Suprapubic skin (tissue), 4 donors: ENCODE results near the gene JOSD1. TPM values are rescaled to one million over a fixed set of nuclear protein-coding genes. Genes with fewer than 3 reads are reported as not detected.

Source experiments
- DNase-seq, 2 donors: peaks; one replicate each; pipeline ENCODE4 v3.0.0-alpha.2; 2019; ENCODE audit warnings: low spot score in 2 of 2
- H3K27ac ChIP-seq: fragments of 200-600 bp; sonication (generic); one replicate; pipeline ENCODE4 v1.5.1; 2019
- H3K27me3 ChIP-seq: fragments of 200-600 bp; sonication (generic); one replicate; pipeline ENCODE4 v1.5.1; 2019
- H3K36me3 ChIP-seq: fragments of 200-600 bp; sonication (generic); one replicate; pipeline ENCODE4 v1.5.1; 2019
- H3K4me1 ChIP-seq: fragments of 200-600 bp; sonication (generic); one replicate; pipeline ENCODE4 v1.5.1; 2019
- H3K4me3 ChIP-seq: fragments of 200-600 bp; sonication (generic); one replicate; pipeline ENCODE4 v1.5.1; 2019; ENCODE audit warnings: mild to moderate bottlenecking
- H3K9me3 ChIP-seq: fragments of 200-600 bp; sonication (generic); one replicate; pipeline ENCODE4 v1.5.1; 2019
- CTCF ChIP-seq, 2 donors: fragments of 200-600 bp in 1 of 2; fragments of 450-650 bp in 1 of 2; sonication (generic) in 1 of 2; IDR thresholded peaks; one replicate each; pipeline ENCODE4 v1.5.1; 2016 to 2019; ENCODE audit warnings: antibody characterized with exemption in 2 of 2, mild to moderate bottlenecking in 1 of 2, moderate library complexity in 1 of 2
- EP300 ChIP-seq: sonication (generic); formaldehyde crosslinking; IDR thresholded peaks from one replicate; pipeline ENCODE4 v1.6.1; 2017; ENCODE audit warnings: antibody characterized with exemption
- POLR2A ChIP-seq, 2 donors: fragments of 450-650 bp; IDR thresholded peaks; one replicate each; pipeline ENCODE4 v1.6.1; 2017; ENCODE audit warnings: antibody characterized with exemption in 2 of 2, mild to moderate bottlenecking in 2 of 2, moderate library complexity in 2 of 2
- POLR2AphosphoS5 ChIP-seq, 3 donors: sonication (generic); formaldehyde crosslinking; IDR thresholded peaks; one replicate each; pipeline ENCODE4 v1.6.1; 2017; ENCODE audit warnings: antibody characterized with exemption in 3 of 3
- WGBS: methylation state at CpG from one replicate; pipeline ENCODE4 v1.1.5; 2018; 5-methylcytosine and 5-hydroxymethylcytosine counted together
- total RNA-seq, 4 donors: library from RNA; depleted of rRNA; stranded (reverse); fragments of >200 nt; gene quantifications; one replicate each; pipeline ENCODE4 v1.1.0, GENCODE V29; 2016

JOSD1 gene
- 10 to 100 TPM; 51.4 to 87.4 (median 62.3) TPM for total RNA-seq

DNA sequence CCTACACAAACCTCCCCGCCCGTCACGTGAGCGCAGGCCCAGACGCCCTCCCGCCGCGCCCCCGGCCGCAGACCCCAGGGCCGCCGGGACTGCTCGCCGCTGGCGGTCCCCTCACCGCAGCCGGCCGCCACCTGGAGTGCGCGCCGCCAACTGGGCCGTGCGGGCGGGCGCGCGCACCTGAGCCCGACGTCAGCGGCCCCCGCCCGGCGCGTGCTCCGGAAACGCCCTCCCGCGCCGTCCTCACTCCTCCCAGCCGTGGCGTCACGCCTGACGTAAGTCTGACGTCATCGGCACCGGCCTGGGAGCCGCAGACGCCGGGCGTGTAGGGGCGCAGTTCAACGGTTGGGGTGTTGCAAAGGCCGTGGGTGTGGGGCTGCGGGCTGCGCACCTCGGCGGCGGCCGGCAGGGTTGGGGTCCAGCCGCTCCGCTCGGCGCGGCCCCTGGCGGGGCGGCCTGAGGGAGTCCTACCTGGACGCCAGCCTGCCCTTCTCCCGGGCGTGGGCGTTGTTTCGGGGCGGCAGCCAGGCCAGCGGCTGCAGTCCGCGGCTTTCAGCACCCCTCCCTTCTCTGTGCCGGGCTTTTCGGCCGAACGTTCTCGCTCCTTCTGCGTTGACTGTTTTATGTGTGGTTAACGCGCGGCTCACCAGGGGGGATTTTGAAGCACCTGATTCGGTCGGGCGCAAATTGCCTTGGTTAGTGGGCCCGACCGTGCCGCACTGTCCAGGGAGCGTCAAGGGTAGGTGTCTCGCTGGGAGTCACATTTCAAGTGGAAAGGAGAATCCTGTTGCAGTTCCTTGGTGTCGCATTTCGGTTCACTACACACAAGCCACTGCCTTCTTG is at the start of gene JOSD1:
Gene JOSD1 (minus strand): TSS at position 155 of the 840 bp plus-strand sequence. CDS start 956 bp downstream, outside the sequence.
- under 1% methylated on average over 30 of the region's 94 CpGs for WGBS
- DNase-seq = peak; percentile 97
- no peaks in the 10 kb centered on the region for H3K36me3 ChIP-seq
- peaks cover 56% of the 10 kb centered on the region for H3K4me1 ChIP-seq
- no peaks in the 10 kb centered on the region for H3K27me3 ChIP-seq
- H3K27ac ChIP-seq = peak within 1 kb of the TSS; percentile 99
- H3K9me3 ChIP-seq = no peaks in the 10 kb centered on the region
- TF ChIP-seq POLR2AphosphoS5 (IDR thresholded peaks at IDR 0.05) = peak; percentile 81 to 97 (median 83)
- no peak for TF ChIP-seq CTCF (IDR thresholded peaks at IDR 0.05)
- peak; percentile 85 for TF ChIP-seq EP300
- TF ChIP-seq POLR2A (IDR thresholded peaks at IDR 0.05) = peak; percentile 50 to 91
- H3K4me3 ChIP-seq = peak within 1 kb of the TSS; percentile 98

DNA sequence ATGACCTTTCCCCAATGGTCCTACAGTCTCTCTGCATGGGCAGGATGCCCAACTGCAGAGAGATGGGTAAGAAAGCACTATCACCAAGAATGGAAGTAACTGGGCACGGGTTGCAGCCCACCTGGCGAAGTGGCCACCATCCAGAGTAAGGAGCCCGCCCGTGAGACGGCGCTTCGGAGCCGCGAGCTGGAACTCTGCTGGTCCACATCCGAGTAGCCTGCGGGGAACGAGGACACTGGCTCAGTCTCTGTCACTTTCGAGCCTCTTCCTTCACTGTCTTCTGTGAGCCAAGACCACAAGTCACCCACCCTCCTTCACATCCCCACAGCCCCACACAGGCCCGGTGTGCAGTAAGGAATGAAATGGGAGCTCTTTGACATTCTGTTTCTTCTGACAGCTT is 49.4 kb upstream of the JOSD1 start:
- Histone ChIP-seq H3K9me3 (no peaks in the 10 kb centered on the region), H3K4me3 (no peak overlapping the region), H3K36me3 (peaks cover 75% of the 10 kb centered on the region), H3K27me3 (no peaks in the 10 kb centered on the region), H3K27ac (no peak overlapping the region), H3K4me1 (peaks cover 62% of the 10 kb centered on the region)
- no peak for TF ChIP-seq POLR2AphosphoS5 (IDR thresholded peaks at IDR 0.05)
- TF ChIP-seq CTCF (IDR thresholded peaks at IDR 0.05) = no peak
- TF ChIP-seq EP300 = no peak
- no peak for TF ChIP-seq POLR2A (IDR thresholded peaks at IDR 0.05)
- WGBS = 90% methylated on average over 12 of the region's 14 CpGs
- DNase-seq = no peak

DNA sequence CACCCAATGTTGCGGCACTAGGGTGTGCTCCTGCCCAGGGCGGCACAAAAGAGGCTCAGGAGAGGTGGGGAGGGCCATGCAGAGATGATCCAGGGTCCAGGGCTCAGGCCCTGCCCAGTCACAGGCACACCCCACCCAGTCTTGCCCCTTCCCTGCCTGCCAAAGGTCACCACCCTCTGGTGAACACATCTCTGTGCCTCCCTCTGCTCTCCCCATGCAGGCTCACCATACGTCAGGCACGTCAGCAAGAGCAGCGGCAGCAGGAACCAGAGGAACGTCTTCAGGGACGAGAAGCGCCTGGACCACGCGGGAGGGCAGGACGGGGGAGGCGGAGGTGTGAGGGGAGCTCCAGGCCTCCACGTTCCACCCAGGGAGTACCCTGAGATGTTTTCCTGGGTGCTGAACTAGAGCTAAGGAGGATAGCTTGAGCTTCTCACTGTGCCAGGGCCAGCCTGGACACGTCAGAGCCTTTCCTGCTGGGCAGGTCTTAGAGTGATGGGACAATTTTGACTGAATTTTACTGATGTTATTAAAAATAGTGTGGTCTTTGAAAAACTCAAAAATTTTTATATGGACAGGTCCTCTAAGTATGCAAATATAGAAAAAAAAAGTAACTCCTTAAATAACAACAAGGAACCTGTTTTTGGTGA is 47.9 kb upstream of the JOSD1 start:
- no peak overlapping the region for H3K4me3 ChIP-seq
- 71% methylated on average over 4 of the region's 14 CpGs for WGBS
- H3K36me3 ChIP-seq = peaks cover 89% of the 10 kb centered on the region
- H3K27ac ChIP-seq = no peak overlapping the region
- H3K9me3 ChIP-seq = no peaks in the 10 kb centered on the region
- H3K4me1 ChIP-seq = peaks cover 47% of the 10 kb centered on the region
- no peak for DNase-seq
- H3K27me3 ChIP-seq = no peaks in the 10 kb centered on the region
- TF ChIP-seq EP300 (no peak), CTCF (IDR thresholded peaks at IDR 0.05) (no peak), POLR2A (IDR thresholded peaks at IDR 0.05) (no peak), POLR2AphosphoS5 (IDR thresholded peaks at IDR 0.05) (no peak)

GRCh38 chr22:38745676-38746460 is 45.1 kb upstream of the JOSD1 start:
- no peak for TF ChIP-seq CTCF (IDR thresholded peaks at IDR 0.05)
- no peak for TF ChIP-seq POLR2AphosphoS5 (IDR thresholded peaks at IDR 0.05)
- no peak for TF ChIP-seq POLR2A (IDR thresholded peaks at IDR 0.05)
- TF ChIP-seq EP300 = no peak
- Histone ChIP-seq H3K4me1 (peaks cover 19% of the 10 kb centered on the region), H3K4me3 (no peak overlapping the region), H3K9me3 (no peaks in the 10 kb centered on the region), H3K36me3 (peaks cover 97% of the 10 kb centered on the region), H3K27me3 (no peaks in the 10 kb centered on the region), H3K27ac (no peak overlapping the region)
- no peak for DNase-seq
- WGBS = 90% methylated on average over 11 of the region's 14 CpGs
